Measurements from ENCODE around the gene CATSPERZ. TPM values are rescaled to one million over a fixed set of nuclear protein-coding genes. Genes with fewer than 3 reads are reported as not detected.

The CATSPERZ gene
- polyA plus RNA-seq, 1 donor from 2014 or later, result not detected

DNA sequence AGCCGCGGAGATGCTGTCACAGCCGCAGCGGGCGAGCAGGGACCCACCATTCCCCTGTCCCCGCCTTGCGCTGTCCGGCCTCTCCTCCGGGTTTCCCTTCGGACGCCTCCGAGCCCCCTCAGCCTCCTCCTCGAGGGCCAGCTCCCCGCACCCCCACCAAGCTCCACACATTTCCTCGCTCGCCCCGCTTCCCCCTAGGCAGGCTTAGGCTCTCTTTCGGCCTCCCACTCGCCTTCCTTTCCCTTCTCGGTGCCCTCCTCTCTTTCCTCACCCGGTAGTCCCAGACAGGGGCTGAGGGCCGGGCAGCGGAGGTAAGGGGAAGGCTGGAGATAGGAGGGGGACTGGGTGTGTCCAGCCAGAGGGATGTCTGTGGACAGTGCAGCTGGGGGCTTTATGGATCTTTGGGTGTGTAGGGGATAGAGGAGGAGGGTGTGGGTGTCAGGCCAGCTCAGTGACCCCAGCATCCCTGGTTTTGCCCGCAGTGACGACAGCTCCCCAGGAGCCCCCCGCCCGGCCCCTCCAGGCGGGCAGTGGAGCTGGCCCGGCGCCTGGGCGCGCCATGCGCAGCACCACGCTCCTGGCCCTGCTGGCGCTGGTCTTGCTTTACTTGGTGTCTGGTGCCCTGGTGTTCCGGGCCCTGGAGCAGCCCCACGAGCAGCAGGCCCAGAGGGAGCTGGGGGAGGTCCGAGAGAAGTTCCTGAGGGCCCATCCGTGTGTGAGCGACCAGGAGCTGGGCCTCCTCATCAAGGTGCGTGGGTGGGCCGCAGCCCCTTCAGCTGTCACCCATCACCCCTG, 7.5 kb upstream of the CATSPERZ start:
- no peaks in the 10 kb centered on the region for H3K9me3 ChIP-seq (ENCODE audit: low read length)
- TF ChIP-seq, protein P1, sequence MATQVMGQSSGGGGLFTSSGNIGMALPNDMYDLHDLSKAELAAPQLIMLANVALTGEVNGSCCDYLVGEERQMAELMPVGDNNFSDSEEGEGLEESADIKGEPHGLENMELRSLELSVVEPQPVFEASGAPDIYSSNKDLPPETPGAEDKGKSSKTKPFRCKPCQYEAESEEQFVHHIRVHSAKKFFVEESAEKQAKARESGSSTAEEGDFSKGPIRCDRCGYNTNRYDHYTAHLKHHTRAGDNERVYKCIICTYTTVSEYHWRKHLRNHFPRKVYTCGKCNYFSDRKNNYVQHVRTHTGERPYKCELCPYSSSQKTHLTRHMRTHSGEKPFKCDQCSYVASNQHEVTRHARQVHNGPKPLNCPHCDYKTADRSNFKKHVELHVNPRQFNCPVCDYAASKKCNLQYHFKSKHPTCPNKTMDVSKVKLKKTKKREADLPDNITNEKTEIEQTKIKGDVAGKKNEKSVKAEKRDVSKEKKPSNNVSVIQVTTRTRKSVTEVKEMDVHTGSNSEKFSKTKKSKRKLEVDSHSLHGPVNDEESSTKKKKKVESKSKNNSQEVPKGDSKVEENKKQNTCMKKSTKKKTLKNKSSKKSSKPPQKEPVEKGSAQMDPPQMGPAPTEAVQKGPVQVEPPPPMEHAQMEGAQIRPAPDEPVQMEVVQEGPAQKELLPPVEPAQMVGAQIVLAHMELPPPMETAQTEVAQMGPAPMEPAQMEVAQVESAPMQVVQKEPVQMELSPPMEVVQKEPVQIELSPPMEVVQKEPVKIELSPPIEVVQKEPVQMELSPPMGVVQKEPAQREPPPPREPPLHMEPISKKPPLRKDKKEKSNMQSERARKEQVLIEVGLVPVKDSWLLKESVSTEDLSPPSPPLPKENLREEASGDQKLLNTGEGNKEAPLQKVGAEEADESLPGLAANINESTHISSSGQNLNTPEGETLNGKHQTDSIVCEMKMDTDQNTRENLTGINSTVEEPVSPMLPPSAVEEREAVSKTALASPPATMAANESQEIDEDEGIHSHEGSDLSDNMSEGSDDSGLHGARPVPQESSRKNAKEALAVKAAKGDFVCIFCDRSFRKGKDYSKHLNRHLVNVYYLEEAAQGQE (IDR thresholded peaks at IDR 0.05; ENCODE audit: borderline replicate concordance), result no peak
- peak overlapping the region; percentile 68 for H3K9ac ChIP-seq (ENCODE audit: low read length)
- H3K27me3 ChIP-seq (ENCODE audit: insufficient read depth, low read depth, low read length), result peaks cover 79% of the 10 kb centered on the region
- no peaks in the 10 kb centered on the region for H3K79me2 ChIP-seq (replicated peaks; ENCODE audit: insufficient read depth, low read length)
- H3K9me2 ChIP-seq (ENCODE audit: insufficient read depth, low read length), result no peaks in the 10 kb centered on the region
- no peaks in the 10 kb centered on the region for H4K20me1 ChIP-seq (ENCODE audit: insufficient read depth)
- no peak overlapping the region for H3K27ac ChIP-seq (ENCODE audit: low read length)
- no peak overlapping the region for H2AFZ ChIP-seq (ENCODE audit: low read depth, low read length)
- H3K36me3 ChIP-seq (ENCODE audit: insufficient read depth, low read length), result no peaks in the 10 kb centered on the region
- H3K4me2 ChIP-seq (ENCODE audit: low read length), result no peak overlapping the region
- H3K4me3 ChIP-seq (ENCODE audit: low read length), result peak overlapping the region; percentile 69
- H3F3A ChIP-seq (ENCODE audit: insufficient read depth, low read length, poor library complexity, severe bottlenecking), result no peaks in the 10 kb centered on the region

DNA sequence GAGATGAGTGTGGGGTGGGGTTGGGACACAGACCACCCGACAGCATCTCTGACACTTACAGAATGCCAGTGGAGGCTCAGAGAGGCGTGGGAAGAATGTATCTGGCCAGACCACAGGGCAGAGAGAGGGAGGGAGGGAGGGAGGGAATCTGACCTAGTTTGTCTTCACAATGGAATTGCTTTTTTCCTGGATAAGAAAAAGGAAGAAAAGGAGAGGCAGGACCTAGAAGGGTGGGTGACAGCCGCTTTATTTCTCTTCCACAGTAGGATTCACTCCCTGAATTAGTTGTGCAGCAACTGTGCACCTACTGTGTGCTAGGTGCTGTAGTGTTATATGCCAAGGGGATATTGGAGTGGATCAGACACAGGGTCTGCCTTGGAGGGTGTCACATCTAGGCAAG, 5.4 kb upstream of the CATSPERZ start:
- H3K4me2 ChIP-seq (ENCODE audit: low read length), result no peak overlapping the region
- H3K27ac ChIP-seq (ENCODE audit: low read length), result no peak overlapping the region
- H2AFZ ChIP-seq (ENCODE audit: low read depth, low read length), result no peak overlapping the region
- H3K9me3 ChIP-seq (ENCODE audit: low read length), result no peaks in the 10 kb centered on the region
- TF ChIP-seq, protein P2, sequence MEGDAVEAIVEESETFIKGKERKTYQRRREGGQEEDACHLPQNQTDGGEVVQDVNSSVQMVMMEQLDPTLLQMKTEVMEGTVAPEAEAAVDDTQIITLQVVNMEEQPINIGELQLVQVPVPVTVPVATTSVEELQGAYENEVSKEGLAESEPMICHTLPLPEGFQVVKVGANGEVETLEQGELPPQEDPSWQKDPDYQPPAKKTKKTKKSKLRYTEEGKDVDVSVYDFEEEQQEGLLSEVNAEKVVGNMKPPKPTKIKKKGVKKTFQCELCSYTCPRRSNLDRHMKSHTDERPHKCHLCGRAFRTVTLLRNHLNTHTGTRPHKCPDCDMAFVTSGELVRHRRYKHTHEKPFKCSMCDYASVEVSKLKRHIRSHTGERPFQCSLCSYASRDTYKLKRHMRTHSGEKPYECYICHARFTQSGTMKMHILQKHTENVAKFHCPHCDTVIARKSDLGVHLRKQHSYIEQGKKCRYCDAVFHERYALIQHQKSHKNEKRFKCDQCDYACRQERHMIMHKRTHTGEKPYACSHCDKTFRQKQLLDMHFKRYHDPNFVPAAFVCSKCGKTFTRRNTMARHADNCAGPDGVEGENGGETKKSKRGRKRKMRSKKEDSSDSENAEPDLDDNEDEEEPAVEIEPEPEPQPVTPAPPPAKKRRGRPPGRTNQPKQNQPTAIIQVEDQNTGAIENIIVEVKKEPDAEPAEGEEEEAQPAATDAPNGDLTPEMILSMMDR (IDR thresholded peaks at IDR 0.05; ENCODE audit: poor library complexity, severe bottlenecking), result no peak
- TF ChIP-seq MXI1 (conservative IDR thresholded peaks at IDR 0.05; ENCODE audit: poor library complexity, severe bottlenecking) (no peak), POLR2AphosphoS5 (IDR thresholded peaks at IDR 0.05) (no peak), EZH2 (IDR thresholded peaks at IDR 0.05; ENCODE audit: borderline replicate concordance, insufficient read depth, low read length, poor library complexity, severe bottlenecking) (no peak), RAD21 (conservative IDR thresholded peaks at IDR 0.05) (no peak), SMC3 (conservative IDR thresholded peaks at IDR 0.05; ENCODE audit: poor library complexity) (no peak), EP300 (conservative IDR thresholded peaks at IDR 0.05; ENCODE audit: poor library complexity, severe bottlenecking) (no peak), TAF1 (IDR thresholded peaks at IDR 0.05; ENCODE audit: low read depth) (no peak)
- TF ChIP-seq, protein P1 (IDR thresholded peaks at IDR 0.05; ENCODE audit: borderline replicate concordance), result no peak
- H3K79me2 ChIP-seq (replicated peaks; ENCODE audit: insufficient read depth, low read length), result no peaks in the 10 kb centered on the region
- H3K9ac ChIP-seq (ENCODE audit: low read length), result no peak overlapping the region
- H3K9me2 ChIP-seq (ENCODE audit: insufficient read depth, low read length), result no peaks in the 10 kb centered on the region
- peaks cover 93% of the 10 kb centered on the region for H3K27me3 ChIP-seq (ENCODE audit: insufficient read depth, low read depth, low read length)
- H3F3A ChIP-seq (ENCODE audit: insufficient read depth, low read length, poor library complexity, severe bottlenecking), result no peaks in the 10 kb centered on the region
- H4K20me1 ChIP-seq (ENCODE audit: insufficient read depth), result no peaks in the 10 kb centered on the region
- H3K4me3 ChIP-seq (ENCODE audit: low read length), result no peak overlapping the region
- no peaks in the 10 kb centered on the region for H3K36me3 ChIP-seq (ENCODE audit: insufficient read depth, low read length)

All from neural cell (in vitro differentiated cells).